GM12872 (cell line): ENCODE results near the gene HAPLN2.
A peak's percentile ranks its signal among the peaks of the same experiment; 100 is the strongest.

Experiments
- TF ChIP-seq, protein P1 (sequence below): IDR thresholded peaks from 3 replicates; pipeline ENCODE4 v1.5.1; 2011; ENCODE audit warnings: low read depth, mild to moderate bottlenecking, low read length, moderate library complexity; ENCODE audit not compliant: insufficient read depth

Gene HAPLN2

GRCh38 chr1:156616463-156616862, 2.8 kb upstream of the HAPLN2 start:
- TF ChIP-seq, protein P1, sequence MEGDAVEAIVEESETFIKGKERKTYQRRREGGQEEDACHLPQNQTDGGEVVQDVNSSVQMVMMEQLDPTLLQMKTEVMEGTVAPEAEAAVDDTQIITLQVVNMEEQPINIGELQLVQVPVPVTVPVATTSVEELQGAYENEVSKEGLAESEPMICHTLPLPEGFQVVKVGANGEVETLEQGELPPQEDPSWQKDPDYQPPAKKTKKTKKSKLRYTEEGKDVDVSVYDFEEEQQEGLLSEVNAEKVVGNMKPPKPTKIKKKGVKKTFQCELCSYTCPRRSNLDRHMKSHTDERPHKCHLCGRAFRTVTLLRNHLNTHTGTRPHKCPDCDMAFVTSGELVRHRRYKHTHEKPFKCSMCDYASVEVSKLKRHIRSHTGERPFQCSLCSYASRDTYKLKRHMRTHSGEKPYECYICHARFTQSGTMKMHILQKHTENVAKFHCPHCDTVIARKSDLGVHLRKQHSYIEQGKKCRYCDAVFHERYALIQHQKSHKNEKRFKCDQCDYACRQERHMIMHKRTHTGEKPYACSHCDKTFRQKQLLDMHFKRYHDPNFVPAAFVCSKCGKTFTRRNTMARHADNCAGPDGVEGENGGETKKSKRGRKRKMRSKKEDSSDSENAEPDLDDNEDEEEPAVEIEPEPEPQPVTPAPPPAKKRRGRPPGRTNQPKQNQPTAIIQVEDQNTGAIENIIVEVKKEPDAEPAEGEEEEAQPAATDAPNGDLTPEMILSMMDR: no peak

DNA sequence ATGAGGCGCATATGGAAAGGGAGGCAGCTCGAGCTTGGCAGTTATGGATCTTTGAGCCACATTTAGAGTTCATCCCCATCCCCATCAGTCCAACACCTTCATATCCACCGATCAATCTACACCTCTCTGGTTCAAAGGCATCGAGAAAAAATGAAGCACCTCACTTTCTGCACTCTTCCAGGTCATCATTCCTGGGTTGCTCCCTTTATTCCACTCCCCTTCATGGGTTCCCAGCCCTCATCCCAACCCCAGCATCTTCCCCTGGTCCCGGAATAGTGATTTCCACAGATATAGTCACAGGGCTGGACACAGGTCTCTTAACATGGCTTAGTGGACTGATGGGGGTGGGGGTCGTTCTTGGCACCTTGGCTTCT, 354 bp downstream of the HAPLN2 start:
- TF ChIP-seq, protein P1: no peak

GRCh38 chr1:156622581-156623297, 3.5 kb downstream of the HAPLN2 start:
- TF ChIP-seq, protein P1: no peak

DNA sequence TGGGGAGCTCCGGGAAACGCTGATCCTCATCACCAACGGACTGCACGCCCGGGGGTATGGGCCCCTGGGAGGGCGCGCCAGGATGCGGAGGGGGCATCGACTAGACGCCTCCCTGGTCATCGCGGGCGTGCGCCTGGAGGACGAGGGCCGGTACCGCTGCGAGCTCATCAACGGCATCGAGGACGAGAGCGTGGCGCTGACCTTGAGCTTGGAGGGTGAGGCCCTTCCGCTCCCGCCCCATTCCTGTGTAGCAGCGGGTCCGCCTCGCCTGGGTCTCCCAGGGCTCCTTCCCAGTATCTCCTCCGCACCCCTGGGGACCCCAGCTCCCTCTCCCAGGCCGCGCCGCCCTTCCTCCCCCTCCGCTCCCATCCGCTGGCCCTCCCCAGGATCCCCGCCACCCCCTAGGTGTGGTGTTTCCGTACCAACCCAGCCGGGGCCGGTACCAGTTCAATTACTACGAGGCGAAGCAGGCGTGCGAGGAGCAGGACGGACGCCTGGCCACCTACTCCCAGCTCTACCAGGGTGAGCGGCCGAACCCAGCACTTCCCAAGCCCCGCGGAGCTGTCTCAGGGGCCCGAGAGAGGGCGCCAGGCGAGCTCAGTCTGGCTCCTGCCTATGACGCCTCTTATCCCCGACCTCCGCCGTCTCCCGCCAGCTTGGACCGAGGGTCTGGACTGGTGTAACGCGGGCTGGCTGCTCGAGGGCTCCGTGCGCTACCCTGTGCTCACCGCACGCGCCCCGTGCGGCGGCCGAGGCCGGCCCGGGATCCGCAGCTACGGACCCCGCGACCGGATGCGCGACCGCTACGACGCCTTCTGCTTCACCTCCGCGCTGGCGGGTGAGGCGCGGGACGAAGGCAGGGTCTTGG, 5.0 kb downstream of the HAPLN2 start:
- TF ChIP-seq, protein P1: peak; percentile 49; the same call in 2 of the 3 replicates

- TF ChIP-seq, protein P1: no peak
Observed at GRCh38 chr1:156624814-156625435, 5.7 kb downstream of the HAPLN2 start.

DNA sequence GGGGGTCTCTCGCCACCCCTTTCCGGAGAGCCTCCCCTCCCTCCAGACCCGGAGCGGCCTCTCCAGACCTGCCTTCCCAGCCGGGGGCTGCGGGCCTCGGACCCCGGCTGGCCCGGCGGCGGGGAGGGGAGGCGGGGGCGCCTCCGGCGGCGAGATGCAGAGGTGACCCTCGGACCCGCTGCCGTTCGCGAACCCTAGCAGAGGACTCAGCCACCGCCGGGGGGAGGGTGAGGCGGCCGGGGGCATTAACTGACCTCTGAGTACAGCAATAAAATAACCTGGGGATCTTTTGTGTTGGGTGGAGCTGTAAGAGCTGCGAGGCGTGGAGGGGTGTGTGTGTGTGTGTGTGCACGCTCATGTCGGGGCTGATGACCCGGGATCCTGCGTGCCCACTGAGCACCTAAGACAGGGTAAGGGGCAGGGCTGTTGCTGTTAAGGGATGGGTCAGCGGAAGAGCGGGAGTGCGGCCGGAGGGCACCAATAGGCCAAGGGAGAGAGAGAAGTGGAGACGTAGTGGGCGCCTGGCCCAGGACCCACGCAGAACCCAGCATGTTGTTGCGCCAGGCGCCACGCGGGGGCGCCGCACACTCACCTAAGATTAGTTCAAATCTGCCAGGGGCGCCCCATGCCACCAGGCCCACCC, 6.3 kb downstream of the HAPLN2 start:
- TF ChIP-seq, protein P1: peak; percentile 89

DNA sequence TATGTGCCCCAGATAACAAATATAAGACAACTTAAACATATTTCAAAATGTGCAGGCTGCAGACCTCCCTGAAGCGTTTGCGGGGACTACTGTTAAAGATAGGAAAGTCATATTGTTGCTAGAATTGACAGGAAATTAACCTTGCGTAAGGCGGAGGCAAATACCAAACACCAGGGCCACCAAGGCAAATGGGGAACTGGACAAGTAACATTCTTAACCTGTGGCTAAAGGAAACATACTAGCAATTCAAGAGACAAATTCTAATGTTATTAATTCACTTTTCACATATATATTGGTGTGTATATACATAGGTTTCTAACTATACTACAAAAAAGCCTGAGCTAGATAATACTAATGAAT, 6.8 kb downstream of the HAPLN2 start:
- TF ChIP-seq, protein P1: no peak
